Lower leg skin (tissue), 3 donors: ENCODE results near the gene YWHAQ.

Source experiments
- CTCF ChIP-seq, 3 donors: fragments of 450-650 bp; IDR thresholded peaks; one replicate each; pipeline ENCODE4 v1.5.1; 2016; ENCODE audit warnings: antibody characterized with exemption in 3 of 3, mild to moderate bottlenecking in 3 of 3, moderate library complexity in 2 of 3
- POLR2A ChIP-seq, 2 donors: fragments of 450-650 bp; IDR thresholded peaks; one replicate each; pipeline ENCODE4 v1.6.1; 2016 to 2017; ENCODE audit warnings: antibody characterized with exemption in 2 of 2, mild to moderate bottlenecking in 1 of 2, moderate library complexity in 1 of 2

- TF ChIP-seq CTCF (IDR thresholded peaks at IDR 0.05) (no peak), POLR2A (IDR thresholded peaks at IDR 0.05) (no peak)
These were observed 35.1 kb upstream of the YWHAQ start for GRCh38 chr2:9665898-9666297.
